Measurements from ENCODE around the gene CFAP61.

Gene CFAP61

GRCh38 chr20:20367575-20368417 lies 315.5 kb downstream of the CFAP61 start, which contains the start of gene INSM1:
Gene INSM1 (plus strand): TSS chr20:20368104. CDS start chr20:20368268, 164 bp downstream.
- no peak for DNase-seq

GRCh38 chr20:20368418-20369249 lies 316.3 kb downstream of the CFAP61 start:
- no peak for DNase-seq

GRCh38 chr20:20369250-20370093 lies 317.1 kb downstream of the CFAP61 start:
- DNase-seq: no peak

GRCh38 chr20:20370094-20370575 lies 317.8 kb downstream of the CFAP61 start:
- no peak for DNase-seq

- no peak for DNase-seq
Observed at GRCh38 chr20:20371083-20371482, 318.8 kb downstream of the CFAP61 start.

- no peak for DNase-seq
Observed at GRCh38 chr20:20371681-20372080, 319.3 kb downstream of the CFAP61 start.

GRCh38 chr20:20373091-20373571 lies 320.8 kb downstream of the CFAP61 start:
- no peak for DNase-seq

GRCh38 chr20:20375862-20376261 lies 323.5 kb downstream of the CFAP61 start:
- DNase-seq: no peak

GRCh38 chr20:20386192-20386591 lies 333.9 kb downstream of the CFAP61 start:
- no peak for DNase-seq

- DNase-seq: no peak
Observed at GRCh38 chr20:20390393-20390792, 338.1 kb downstream of the CFAP61 start.

GRCh38 chr20:20391115-20391514 lies 338.8 kb downstream of the CFAP61 start:
- no peak for DNase-seq

- no peak for DNase-seq
Observed at GRCh38 chr20:20391766-20392165, 339.4 kb downstream of the CFAP61 start.

- no peak for DNase-seq
Observed at GRCh38 chr20:20393207-20394120, 341.1 kb downstream of the CFAP61 start.

- DNase-seq: no peak
Observed at GRCh38 chr20:20395087-20395486, 342.8 kb downstream of the CFAP61 start.

- DNase-seq: no peak
Observed at GRCh38 chr20:20395903-20396568, 343.7 kb downstream of the CFAP61 start.

- DNase-seq: no peak
Observed at GRCh38 chr20:20396794-20397193, 344.5 kb downstream of the CFAP61 start.

- no peak for DNase-seq
Observed at GRCh38 chr20:20398123-20398522, 345.8 kb downstream of the CFAP61 start.

- DNase-seq: no peak
Observed at GRCh38 chr20:20399531-20400500, 347.5 kb downstream of the CFAP61 start.

GRCh38 chr20:20401991-20402390 lies 349.7 kb downstream of the CFAP61 start:
- DNase-seq: no peak

GRCh38 chr20:20404633-20405032 lies 352.3 kb downstream of the CFAP61 start:
- DNase-seq: peak; percentile 4

All from activated CD4-positive, alpha-beta T cell treated with anti-CD3 and anti-CD28 coated beads, Interleukin-2, Interleukin-6, amounts not matched to agents 100 ng/mL and 50 ng/mL, durations not matched to agents 16 hours and 8 hours (primary cell).